HG02798 (cell line): ENCODE data around the gene CNPY4.
A peak's percentile ranks its signal among the peaks of the same experiment; 100 is the strongest.
"Not testable (repeated sequence)": the region's sequence is repeated elsewhere in the genome, so short reads cannot be mapped to it uniquely, and the experiment has no call there.

Experiments
- ATAC-seq: cut with Tn5 transposase; IDR thresholded peaks from one replicate; pipeline ENCODE4 v1.9.1; 2021; ENCODE audit warnings: mild to moderate bottlenecking; ENCODE audit not compliant: unreplicated experiment, poor library complexity

The CNPY4 gene

GRCh38 chr7:100118388-100119071 lies 904 bp upstream of the CNPY4 start:
- no peak for ATAC-seq

DNA sequence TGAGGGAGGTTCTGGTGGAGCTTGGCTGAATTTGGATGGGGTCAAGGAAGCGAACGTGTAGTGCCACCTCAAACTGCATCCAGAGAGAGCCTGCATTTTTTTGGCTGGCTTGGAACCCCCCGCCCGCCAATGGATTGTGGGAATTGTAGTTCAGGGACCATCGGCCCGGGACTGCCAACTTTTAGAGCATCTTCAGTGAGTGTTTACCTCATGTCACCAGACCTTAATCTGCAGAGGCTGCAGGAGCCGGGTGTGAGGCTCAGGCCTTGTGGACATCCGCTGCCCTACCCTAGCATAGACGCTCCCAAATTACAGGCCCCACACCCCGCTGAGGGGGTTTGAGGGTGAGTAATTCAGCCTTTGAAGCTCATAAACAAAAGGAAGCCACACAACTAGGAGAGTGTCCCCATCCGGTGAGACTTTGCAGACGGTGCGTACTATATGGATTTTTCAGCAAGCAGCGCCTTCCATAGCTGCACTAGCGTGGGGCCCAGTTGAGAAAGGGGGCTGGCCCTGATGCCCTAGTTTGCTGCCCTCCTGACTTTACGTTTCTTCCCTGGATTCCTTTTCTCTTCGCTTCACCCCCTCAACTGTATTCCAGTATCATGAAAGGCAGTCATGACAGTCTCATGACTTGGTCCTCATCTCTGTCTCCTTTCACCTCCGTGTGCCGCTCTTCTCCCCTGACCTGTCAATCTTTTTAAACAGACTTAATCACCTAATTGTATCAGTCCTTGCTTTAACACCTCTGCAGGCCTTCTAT lies 717 bp downstream of the CNPY4 start:
- peak; percentile 14 for ATAC-seq

DNA sequence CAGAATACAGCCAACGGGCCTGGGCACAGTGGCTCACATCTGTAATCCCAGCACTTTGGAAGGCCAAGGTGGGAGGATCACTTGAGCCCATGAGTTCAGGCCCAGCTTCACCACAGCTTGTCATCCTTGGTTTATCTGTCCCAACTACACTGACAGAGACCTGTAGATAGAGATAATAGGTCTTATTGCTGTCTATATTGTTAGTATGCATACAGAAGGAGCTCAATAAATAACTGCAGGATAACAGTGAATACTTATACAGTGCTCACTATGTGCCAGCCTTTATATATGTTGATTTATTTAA lies 1.3 kb downstream of the CNPY4 start:
- ATAC-seq, result no peak

- no peak for ATAC-seq
Measured at GRCh38 chr7:100122067-100122466, 2.6 kb downstream of the CNPY4 start.

GRCh38 chr7:100122568-100122967 lies 3.1 kb downstream of the CNPY4 start:
- no peak for ATAC-seq

GRCh38 chr7:100124301-100125230 lies 5.1 kb downstream of the CNPY4 start:
- ATAC-seq, result no peak

GRCh38 chr7:100126239-100126930 lies 7.0 kb downstream of the CNPY4 start:
- no peak for ATAC-seq

DNA sequence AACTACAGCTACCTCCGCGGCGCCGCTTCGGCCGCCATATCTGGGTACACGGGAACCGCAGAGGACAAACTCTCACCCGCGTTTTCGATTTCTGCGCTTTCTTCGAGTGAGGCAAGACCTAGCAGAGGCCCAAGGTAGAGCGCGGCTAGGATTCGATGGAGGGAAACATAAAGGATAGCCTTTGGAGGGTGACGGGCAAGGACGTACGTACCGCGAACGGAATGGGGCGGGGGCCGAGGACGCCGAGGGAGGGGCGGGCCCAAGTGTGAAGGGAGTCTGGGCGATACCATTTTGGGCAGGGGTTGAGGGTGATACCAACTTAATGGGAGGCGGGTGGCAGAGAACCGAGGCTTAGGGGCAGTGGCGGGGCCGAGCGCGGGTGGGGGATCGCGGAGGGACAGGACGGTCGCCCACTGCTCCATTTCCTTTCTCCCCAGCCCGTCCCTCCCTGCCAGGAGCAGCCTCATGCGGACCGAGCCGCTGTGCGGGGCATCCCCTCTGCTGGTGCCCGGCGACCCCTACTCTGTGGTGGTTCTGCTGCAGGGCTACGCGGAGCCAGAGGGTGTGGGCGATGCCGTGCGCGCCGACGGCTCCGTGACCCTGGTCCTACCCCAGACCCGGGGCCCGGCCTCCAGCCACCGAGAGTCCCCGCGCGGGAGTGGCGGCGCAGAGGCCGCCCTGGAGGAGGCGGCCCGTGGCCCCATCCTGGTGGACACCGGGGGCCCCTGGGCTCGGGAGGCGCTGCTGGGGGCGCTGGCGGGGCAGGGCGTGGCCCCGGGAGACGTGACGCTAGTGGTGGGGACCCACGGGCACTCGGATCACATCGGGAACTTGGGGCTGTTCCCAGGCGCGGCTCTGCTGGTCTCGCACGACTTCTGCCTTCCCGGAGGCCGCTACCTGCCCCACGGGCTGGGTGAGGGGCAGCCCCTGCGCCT lies 7.8 kb downstream of the CNPY4 start, which contains the start of gene MBLAC1:
TSS of gene MBLAC1 (plus strand) at position 37 of the 935 bp plus-strand sequence. CDS start at position 466, 429 bp downstream.
- peak; percentile 66 for ATAC-seq

DNA sequence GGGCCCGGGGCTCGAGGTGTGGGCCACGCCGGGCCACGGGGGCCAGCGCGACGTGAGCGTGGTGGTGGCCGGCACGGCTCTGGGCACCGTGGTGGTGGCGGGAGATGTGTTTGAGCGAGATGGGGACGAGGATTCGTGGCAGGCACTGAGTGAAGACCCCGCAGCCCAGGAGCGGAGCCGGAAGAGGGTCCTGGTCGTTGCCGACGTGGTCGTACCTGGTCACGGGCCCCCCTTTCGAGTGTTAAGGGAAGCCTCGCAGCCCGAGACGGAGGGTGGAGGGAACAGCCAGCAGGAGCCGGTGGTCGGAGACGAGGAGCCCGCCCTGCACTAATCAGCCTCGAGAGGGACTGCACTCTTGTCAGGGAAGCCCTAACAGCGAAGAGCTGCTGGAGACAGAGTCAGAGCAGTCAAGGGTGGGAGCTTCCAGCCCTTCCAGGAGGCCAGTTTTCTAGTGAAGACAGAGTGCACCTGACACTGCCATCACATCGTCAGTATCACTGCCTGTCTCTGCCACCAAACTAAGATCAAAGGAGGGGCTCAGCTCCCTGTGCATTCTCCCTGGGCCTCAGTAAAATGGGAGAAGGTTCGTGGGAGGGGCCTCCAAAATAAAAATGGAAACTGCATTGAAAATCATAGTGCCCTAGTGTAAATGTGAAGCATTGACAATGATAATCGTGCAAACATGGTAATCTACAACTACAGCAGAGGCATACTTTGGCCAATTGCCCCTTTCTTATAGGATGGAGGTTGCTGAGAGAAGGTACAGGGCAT lies 8.6 kb downstream of the CNPY4 start:
- no peak for ATAC-seq

GRCh38 chr7:100128637-100128963 lies 9.2 kb downstream of the CNPY4 start:
- no peak for ATAC-seq

DNA sequence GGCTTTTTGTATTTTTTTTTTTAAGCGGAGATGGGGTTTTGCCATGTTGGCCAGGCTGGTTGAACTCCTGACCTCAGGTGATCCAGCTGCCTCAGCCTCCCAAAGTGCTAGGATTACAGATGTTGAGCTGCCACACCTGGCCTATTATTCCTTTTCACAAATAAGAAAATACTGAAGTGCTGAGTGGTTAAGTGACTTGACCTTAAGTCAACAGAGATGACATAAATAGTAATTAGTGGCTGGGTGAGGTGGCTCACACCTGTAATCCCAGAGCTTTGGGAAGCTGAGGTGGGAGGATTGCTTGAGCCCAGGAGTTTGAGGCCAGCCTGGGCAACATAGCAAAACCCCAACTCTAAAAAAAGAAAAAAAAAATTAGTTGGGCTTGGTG lies 10.8 kb downstream of the CNPY4 start:
- not testable (repeated sequence) for ATAC-seq

DNA sequence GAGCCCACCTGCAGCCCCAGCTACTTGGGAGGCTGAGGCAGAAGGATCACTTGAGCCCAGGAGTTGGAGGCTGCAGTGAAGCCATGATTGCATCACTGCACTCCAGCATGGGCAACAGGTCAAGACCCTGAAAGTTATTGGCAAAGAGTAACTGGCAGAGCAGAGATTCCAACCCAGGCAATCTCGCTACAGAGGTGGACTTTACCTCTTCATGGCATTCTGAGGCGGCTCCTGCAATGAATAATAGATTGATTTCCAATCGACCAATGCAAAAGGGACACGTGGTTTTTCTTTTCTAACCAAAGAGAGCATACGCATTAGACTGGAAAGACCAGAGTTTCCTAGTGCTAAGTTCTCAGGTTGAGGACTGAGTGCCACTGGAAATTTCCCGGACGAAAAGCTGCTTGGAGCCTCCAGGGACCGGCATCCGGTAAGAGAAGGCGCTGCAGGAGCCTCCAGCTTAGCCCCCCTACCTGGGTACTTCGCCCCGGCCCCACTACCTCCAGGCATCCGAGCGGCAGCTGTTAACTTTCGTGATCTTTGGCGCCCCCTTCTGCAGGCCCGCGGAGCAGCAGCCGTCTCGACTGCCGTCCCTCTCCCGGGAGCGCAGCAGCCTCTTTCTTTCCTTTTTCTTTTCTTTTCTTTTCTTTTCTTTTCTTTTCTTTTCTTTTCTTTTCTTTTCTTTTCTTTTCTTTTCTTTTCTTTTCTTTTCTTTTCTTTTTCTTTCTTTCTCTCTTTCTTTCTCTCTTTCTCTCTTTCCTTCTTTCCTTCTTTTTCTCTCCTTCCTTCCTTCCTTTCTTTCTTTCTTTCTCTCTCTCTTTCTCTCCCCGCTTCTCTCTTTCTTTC lies 11.4 kb downstream of the CNPY4 start:
- no peak for ATAC-seq

DNA sequence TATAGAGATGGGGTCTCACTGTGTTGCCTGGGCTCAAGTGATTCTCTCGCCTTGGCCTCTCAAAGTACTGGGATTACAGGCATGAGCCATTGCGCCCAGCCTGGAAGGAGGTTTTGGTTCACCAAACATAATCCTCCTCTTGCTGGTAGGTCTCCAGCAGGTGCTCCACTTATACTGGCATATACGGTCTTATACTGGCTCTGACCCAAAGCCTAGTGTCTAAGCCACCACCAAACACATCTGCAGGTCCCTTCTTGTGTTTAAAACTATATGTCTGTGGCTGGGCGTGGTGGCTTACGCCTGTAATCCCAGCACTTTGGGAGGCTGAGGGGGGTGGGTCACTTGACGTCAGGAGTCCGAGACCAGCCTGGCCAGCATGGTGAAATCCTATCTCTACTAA lies 12.7 kb downstream of the CNPY4 start:
- no peak for ATAC-seq

DNA sequence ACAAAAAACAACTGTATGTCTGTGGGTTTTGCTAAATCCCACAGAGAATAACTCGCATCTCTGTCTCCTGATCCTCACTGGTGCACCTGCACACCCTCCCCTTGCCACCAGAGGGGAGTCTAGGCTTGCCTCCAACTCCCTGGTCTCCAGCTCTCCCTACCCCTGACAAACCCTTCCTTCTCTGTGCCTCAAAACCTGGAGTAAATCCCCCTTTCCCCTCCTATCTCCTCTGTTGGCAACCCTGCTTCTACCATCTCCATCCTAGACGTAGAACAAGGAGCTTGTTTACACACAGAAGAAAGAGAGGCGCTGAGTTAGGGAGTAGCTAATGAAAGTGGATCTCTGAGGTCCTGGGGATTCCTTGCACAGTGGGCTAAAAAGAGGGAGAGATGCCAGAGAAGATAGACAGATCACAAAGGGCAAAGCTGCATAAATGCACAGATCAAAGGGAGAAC lies 13.3 kb downstream of the CNPY4 start:
- peak; percentile 76 for ATAC-seq

GRCh38 chr7:100137851-100138760 lies 18.7 kb downstream of the CNPY4 start:
- ATAC-seq, result no peak

- no peak for ATAC-seq
Measured at GRCh38 chr7:100141555-100141949, 22.1 kb downstream of the CNPY4 start.

- no peak for ATAC-seq
Measured at GRCh38 chr7:100142461-100142860, 23.0 kb downstream of the CNPY4 start.
